GM12801 (cell line): Measurements from ENCODE around the gene S100A16.

Source experiments
- TF ChIP-seq, protein P1 (sequence below): IDR thresholded peaks from one replicate; pipeline ENCODE4 v1.5.1; 2011; ENCODE audit warnings: control low read depth; ENCODE audit not compliant: insufficient read length; ENCODE audit errors: extremely low read depth

Gene S100A16

GRCh38 chr1:153643816-153644215 lies 30.9 kb upstream of the S100A16 start:
- TF ChIP-seq, protein P1, sequence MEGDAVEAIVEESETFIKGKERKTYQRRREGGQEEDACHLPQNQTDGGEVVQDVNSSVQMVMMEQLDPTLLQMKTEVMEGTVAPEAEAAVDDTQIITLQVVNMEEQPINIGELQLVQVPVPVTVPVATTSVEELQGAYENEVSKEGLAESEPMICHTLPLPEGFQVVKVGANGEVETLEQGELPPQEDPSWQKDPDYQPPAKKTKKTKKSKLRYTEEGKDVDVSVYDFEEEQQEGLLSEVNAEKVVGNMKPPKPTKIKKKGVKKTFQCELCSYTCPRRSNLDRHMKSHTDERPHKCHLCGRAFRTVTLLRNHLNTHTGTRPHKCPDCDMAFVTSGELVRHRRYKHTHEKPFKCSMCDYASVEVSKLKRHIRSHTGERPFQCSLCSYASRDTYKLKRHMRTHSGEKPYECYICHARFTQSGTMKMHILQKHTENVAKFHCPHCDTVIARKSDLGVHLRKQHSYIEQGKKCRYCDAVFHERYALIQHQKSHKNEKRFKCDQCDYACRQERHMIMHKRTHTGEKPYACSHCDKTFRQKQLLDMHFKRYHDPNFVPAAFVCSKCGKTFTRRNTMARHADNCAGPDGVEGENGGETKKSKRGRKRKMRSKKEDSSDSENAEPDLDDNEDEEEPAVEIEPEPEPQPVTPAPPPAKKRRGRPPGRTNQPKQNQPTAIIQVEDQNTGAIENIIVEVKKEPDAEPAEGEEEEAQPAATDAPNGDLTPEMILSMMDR = no peak

GRCh38 chr1:153643100-153643499 lies 30.2 kb upstream of the S100A16 start:
- TF ChIP-seq, protein P1 = no peak

DNA sequence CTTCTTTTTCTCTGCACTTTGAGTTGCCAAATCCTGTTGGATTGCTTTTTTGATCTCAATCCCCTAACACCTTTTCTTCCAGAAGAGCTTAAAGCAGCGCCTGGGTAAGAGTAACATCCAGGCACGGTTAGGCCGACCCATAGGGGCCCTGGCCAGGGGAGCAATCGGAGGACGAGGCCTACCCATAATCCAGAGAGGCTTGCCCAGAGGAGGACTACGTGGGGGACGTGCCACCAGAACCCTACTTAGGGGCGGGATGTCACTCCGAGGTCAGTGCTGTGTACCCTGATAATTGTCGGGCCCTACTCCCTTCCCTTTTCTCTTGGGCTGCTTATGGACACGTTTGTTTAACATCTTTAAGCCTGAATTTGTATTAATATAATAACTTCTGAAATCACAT lies 29.2 kb upstream of the S100A16 start:
- TF ChIP-seq, protein P1 = no peak

GRCh38 chr1:153640861-153641260 lies 27.9 kb upstream of the S100A16 start:
- TF ChIP-seq, protein P1 = no peak

DNA sequence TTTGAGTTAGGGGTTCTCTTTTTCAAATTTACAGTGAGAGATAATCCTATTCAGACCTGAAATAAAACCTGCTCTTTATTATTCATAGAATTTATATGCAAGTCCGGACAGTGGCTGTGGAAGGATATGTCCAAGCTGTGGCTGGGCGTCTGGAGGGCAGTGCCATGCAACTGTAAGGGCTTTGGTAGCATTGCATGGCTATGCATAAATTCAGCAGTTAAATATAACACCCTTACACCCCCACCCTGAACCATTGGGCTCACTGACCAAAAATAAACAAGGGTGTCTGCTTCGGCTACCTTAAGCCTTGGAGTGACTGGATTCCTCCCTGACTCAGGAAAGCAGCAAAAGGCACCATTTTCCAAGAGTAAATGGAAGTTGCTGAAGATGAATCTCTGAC lies 26.3 kb upstream of the S100A16 start:
- TF ChIP-seq, protein P1 = no peak

DNA sequence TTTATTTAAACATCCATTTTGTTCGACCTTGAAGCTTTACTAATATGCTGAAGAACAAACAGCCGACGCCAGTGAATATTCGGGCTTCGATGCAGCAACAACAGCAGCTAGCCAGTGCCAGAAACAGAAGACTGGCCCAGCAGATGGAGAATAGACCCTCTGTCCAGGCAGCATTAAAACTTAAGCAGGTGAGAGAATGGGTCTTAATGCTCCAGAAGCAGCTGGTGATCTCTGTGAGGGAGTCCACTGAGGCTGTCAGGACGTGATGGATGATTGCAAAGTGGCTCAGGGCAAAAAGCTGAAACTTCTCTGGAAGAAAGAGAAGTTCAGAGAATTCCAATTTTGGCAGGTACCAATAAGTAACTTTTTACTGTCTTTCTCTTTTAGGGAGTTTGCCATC lies 25.3 kb upstream of the S100A16 start:
- TF ChIP-seq, protein P1 = no peak

DNA sequence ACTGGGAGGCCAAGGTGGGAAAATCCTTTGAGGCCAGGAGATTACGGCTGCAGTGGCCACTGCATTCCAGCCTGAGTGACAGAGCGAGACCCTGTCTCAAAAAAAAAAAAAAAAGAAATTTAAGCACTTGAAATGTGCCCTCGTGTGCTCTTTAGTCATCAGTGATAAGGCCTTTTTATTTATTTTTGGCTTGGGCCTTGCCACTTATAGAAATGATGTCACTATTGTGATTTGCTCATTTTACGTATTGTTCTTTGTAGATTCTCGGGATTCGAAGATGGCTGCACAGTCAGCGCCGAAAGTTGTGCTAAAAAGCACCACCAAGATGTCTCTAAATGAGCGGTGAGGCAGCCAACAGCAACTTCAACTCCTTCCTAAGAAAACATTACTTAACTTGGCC lies 23.4 kb upstream of the S100A16 start:
- TF ChIP-seq, protein P1 = no peak

GRCh38 chr1:153635872-153636271 lies 22.9 kb upstream of the S100A16 start:
- TF ChIP-seq, protein P1 = no peak
